HG03196 (cell line): ENCODE results near the gene FOXP3.
"Not testable (repeated sequence)": the region's sequence is repeated elsewhere in the genome, so short reads cannot be mapped to it uniquely, and the experiment has no call there.

Experiments
- ATAC-seq: cut with Tn5 transposase; IDR thresholded peaks from one replicate; pipeline ENCODE4 v1.9.1; 2021; ENCODE audit not compliant: unreplicated experiment

FOXP3 gene

GRCh38 chrX:49264460-49264859, at the start of gene FOXP3:
FOXP3 (minus strand) TSS chrX:49264710; CDS start chrX:49258505, 6,205 bp downstream.
- ATAC-seq: no peak

GRCh38 chrX:49312176-49312575, 47.7 kb upstream of the FOXP3 start:
- no peak for ATAC-seq

GRCh38 chrX:49310371-49310770, 45.9 kb upstream of the FOXP3 start:
- ATAC-seq: no peak

GRCh38 chrX:49309401-49309981, 45.0 kb upstream of the FOXP3 start:
- no peak for ATAC-seq

GRCh38 chrX:49308604-49309269, 44.2 kb upstream of the FOXP3 start:
- no peak for ATAC-seq

GRCh38 chrX:49307775-49308174, 43.3 kb upstream of the FOXP3 start:
- not testable (repeated sequence) for ATAC-seq

- ATAC-seq: no peak
These were observed 38.8 kb upstream of the FOXP3 start, which contains the start of gene GAGE10 for GRCh38 chrX:49303346-49303745. GAGE10 (plus strand) TSS chrX:49303646; CDS start chrX:49304860, 1,214 bp downstream.

- ATAC-seq: no peak
These were observed 36.2 kb upstream of the FOXP3 start for GRCh38 chrX:49300703-49301102.

GRCh38 chrX:49299293-49299692, 34.8 kb upstream of the FOXP3 start:
- ATAC-seq: not testable (repeated sequence)

- ATAC-seq: no peak
These were observed 28.2 kb upstream of the FOXP3 start for GRCh38 chrX:49292400-49293362.

- ATAC-seq: peak; percentile 63
These were observed 27.3 kb upstream of the FOXP3 start for GRCh38 chrX:49291615-49292337.

GRCh38 chrX:49290215-49290614, 25.7 kb upstream of the FOXP3 start:
- ATAC-seq: no peak

GRCh38 chrX:49287665-49288064, 23.2 kb upstream of the FOXP3 start:
- ATAC-seq: no peak

- ATAC-seq: no peak
These were observed 22.1 kb upstream of the FOXP3 start for GRCh38 chrX:49286581-49286980.

- ATAC-seq: no peak
These were observed 21.6 kb upstream of the FOXP3 start for GRCh38 chrX:49286136-49286535.

- ATAC-seq: no peak
These were observed 19.7 kb upstream of the FOXP3 start for GRCh38 chrX:49284212-49284611.

GRCh38 chrX:49282647-49283011, 18.1 kb upstream of the FOXP3 start:
- ATAC-seq: no peak

- ATAC-seq: no peak
These were observed 13.6 kb upstream of the FOXP3 start for GRCh38 chrX:49278081-49278480.

GRCh38 chrX:49277535-49277830, 13.0 kb upstream of the FOXP3 start:
- ATAC-seq: no peak

- ATAC-seq: no peak
These were observed 12.4 kb upstream of the FOXP3 start for GRCh38 chrX:49276671-49277534.
